ELF-1 (cell line): ENCODE data around the gene HOGA1.
"Not testable (repeated sequence)": the region's sequence is repeated elsewhere in the genome, so short reads cannot be mapped to it uniquely, and the experiment has no call there.

Experiments
- DNase-seq: peaks from one replicate; pipeline ENCODE4 v3.0.0-alpha.2; 2016; ENCODE audit warnings: low read depth, low spot score

The HOGA1 gene

DNA sequence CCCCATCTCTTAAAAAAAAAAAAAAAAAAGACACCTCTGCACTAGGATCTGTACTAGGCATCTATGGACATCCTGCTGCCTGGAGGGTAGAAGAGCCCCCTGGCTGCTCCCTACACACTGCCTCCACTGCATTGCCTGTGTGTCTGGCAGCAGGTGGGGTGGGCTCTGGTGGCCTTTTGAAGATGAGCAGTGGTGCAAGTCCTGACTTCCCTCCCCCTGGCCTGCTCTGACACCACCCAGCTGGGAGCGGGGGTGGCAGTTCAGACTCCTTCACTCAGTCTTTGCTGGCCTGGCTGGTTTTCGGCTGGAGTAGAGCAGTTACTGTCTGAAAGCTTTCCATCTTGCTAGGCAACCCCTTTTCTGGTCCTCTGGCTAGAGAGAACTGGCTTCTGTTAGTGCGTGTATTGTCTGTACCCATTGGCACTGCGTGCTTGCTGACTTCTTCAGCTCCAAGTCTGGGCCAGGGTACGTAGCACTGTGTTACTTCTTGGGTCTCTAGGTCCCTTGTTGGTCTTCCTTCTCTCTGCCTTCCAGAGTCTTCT is 23.0 kb downstream of the HOGA1 start:
- DNase-seq: peak; percentile 16

DNA sequence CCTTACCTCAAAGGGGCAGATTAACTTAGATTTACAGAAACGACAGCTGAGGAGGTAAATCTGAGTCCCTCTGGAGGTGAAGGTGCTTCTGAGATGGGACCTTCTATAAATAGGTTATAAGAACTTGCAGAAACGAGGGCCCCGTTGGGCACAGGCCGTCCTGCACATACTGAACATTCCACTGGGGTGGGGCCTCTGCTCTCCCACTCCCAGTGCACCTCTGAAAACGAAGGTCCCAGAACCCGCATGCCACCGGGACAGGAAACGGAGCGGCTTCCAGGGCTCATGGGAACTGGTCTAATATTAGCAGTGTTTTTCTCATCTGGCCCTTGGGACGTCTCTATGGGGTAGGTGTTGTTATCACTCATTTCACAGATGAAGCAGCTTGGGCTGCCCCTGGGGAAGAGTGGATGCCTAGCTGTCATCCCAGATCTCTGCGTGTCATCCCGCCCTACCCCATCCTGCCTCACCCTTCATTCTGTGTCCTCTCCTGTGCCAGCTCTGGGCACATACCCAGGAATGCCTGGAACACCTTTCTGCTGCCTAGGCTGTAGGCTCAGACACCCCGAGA is 24.9 kb downstream of the HOGA1 start:
- DNase-seq: no peak

DNA sequence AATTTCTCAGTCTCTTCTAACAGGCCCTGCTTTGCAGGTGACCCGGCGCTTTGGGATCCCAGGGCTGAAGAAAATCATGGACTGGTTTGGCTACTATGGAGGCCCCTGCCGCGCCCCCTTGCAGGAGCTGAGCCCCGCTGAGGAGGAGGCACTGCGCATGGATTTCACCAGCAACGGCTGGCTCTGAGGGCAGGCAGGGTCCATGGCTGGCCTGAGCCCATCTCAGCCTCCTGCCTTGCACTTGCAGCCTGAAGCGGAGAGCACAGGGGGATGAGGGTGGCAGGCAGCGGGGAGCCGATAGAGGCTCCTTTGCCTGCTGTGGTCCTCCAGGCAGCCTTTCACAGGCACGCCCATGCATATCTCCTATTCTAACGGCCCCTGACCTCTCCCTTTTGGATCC is 27.3 kb downstream of the HOGA1 start:
- peak; percentile 32 for DNase-seq

DNA sequence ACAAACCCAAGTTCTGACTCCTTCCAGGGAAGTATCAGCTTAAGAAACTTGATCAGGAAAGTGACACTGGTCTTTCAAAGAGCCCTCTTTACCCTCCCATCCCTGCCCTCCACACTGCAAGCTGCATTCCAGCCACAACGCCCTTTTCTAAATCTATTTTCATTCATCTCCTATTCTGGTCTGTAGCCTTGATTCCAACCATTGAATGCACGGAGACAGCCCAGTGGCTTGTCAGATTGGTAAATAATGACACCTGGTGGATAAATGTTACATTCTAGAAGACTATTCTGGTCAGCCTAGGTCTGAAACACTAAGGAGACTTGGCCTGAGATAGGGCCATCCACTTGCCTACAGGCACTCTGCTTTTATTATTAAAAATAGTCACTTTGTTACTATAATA is 28.2 kb downstream of the HOGA1 start:
- DNase-seq: peak; percentile 24

DNA sequence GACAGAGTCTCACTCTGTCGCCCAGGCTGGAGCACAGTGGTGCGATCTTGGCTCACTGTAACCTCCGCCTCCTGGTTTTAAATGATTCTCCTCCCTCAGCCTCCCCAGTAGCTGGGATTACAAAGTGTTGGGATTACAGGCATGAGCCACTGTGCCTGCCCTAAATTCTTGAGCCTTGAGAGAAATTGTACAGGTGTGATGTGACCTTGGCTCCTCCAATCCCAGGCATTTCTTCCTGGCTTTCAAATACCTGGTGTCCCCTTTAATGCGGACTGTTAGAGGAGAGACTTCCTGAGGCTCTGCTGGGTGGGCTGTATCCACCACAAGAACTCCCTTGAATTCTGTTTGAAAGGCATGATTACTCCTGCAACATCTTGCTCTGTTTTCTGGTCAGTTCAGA is 34.1 kb downstream of the HOGA1 start:
- DNase-seq: no peak

DNA sequence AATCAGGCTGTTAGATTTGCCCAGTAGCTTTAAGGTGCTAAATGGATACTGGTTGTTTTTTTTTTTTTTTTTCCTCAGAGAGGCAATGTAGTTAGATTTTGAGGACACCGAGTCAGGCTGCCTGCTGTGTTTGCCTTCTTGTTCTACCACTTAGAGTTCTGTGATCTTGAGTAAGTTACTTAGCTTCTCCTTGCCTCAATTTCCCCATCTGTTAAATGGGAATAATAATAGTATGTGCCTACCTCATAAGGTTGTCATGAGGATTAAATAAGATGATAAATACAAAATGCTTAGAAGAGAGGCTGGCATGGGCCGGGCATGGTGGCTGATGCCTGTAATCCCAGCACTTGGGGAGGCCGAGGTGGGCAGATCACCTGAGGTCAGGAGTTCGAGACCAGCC is 34.5 kb downstream of the HOGA1 start:
- DNase-seq: no peak

DNA sequence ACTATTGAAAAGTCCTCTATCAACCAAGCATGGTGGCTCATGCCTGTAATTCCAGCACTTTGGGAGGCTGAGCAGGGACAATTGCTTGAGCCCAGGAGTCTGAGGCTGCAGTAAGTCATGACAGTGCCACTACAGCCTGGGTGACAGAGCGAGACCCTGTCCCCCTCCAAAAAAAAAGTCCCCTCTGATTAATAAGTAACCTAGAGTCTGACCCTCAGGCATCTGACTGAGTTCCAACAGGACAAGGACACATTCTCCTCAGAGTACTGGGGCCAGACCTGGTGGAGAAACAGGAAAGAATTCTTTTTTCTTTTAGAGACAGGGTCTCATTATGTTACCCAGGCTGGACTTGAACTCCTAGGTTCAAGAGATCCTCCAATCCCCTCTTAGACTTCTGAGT is 39.1 kb downstream of the HOGA1 start:
- no peak for DNase-seq

DNA sequence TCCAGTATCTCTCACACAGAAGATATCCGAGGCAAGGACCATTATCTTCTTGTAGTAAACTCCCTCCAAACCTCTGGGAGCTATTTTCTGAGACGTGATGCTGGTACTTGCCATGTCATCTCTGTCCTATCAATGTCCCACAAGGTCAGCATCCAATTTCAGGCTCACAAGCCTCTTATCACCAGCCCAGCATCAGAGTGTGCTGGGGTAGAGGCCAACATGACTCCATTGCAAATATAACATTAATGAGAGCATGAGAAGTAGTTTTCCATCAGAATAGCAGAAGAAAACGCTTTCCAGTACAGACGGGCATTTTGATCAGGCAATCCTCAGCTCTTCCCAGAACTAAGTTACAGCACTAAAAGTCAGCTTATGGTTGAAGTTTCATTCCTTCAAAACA is 43.5 kb downstream of the HOGA1 start:
- no peak for DNase-seq

DNA sequence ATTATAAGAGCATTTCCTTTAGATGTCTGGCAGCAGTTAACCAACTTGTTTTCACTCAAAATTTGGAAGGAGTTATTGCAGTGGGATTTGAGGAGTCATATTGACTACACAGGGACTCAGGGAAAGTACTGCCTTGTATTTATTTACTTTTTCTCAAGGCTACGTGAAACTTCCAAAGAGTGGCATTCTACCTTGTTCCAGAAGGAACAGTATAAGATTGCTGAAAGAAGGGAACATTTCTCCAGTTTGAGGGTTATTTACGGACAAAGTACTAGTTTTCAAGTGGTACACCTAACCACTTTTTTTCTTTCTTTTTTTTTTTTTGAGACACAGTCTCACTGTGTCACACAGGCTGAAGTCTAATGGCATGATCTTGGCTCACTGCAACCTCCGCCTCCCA is 44.0 kb downstream of the HOGA1 start:
- no peak for DNase-seq

DNA sequence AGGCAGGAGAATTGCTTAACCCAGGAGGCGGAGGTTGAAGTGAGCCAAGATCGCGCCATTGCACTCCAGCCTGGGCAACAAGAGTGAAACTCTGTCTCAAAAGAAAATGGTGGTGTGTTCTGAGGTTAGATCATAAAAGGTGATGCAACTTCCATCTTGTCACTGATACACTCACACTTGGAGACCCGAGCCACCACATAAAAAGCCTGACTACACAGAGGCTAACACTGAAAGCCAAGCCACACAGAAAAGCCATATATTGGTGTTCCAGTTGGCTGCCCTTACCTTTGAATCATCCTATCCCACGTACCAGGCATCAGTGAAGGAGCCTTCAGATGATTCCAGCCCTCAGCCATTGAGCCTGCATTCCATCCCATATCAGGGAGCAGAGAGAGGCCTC is 45.1 kb downstream of the HOGA1 start:
- no peak for DNase-seq

DNA sequence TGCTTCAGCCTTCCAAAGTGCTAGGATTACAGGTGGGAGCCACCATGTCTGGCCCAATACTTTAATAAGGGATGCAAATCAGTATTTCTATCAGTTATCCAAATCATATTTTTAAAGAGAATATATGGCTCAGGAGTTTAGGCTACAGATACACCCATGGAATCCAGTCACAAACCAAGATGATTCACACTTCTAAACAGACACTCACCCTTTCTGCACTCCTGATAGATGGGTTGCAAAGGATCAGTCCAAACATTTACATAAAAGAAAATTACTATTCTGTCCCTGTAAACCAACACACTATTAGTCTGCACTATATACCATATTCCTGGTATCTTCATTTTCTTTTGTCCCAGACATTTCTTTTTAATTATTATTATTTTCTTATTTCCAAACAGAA is 46.9 kb downstream of the HOGA1 start:
- DNase-seq: no peak

DNA sequence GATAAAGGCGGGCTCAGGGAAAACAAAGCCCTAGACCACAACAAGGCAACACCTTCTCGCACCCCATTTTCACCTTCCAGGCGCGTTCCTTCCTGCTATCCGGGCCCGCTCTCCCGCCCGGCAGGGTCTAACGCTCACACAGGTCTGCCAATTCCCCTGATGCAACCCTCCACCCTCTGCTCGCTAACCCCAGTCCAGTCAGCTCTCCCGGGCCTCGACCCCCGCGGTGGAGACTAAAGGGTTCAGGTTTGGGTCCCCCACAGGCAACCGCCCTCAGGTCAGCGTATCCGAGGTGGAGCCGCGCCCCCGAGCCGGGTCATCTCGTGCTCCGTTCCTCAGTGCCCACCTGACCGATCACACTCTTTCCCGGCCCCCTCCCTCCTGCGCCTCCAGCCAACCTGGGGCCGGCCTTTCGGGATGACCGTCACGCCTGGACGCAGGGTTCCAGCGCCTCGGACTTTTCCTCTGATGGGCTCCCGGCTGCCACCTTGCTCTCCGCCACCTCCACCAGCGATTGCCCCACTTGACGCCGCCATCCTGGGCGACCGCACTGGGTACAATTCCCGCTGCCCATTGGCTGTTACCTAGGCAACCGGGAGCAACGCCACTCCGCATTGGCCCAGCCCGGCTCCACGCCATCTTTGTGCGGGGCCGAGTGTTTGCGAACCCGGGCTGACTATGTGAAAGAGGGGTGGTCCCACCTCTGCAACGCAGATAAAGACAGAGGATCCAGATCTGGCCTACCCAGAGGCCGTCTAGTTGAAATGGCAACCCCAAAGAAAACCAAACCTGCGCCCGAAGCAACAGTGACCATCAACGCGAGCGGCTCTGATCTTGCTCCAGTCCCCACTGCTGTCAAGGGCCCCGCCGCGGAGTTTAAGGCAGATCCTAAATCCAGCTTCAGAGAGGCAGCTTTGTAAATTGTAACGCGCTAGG is 49.0 kb downstream of the HOGA1 start, which contains the start of gene MORN4:
Gene MORN4, minus strand, starts transcription at position 552 of the 936 bp plus-strand sequence. CDS start 13,847 bp downstream, outside the sequence.
- peak; percentile 94 for DNase-seq

DNA sequence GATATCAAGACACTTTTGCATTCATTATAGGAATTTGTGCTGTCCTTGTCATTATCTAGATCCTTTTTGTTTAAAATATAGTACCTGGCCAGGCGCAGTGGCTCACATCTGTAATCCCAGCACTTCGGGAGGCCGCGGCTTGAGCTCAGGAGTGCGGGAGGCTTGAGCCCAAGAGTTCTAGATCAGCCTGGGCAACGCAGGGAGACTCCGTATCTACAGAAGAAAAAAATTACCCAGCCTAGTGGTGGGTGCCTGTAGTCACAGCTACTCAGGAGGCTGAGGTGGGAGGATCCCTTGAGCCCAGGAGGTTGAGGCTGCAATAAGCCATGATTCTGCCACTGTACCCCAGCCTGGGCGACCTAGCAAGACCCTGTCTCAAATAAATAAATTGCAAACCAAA is 49.7 kb downstream of the HOGA1 start:
- peak; percentile 30 for DNase-seq

DNA sequence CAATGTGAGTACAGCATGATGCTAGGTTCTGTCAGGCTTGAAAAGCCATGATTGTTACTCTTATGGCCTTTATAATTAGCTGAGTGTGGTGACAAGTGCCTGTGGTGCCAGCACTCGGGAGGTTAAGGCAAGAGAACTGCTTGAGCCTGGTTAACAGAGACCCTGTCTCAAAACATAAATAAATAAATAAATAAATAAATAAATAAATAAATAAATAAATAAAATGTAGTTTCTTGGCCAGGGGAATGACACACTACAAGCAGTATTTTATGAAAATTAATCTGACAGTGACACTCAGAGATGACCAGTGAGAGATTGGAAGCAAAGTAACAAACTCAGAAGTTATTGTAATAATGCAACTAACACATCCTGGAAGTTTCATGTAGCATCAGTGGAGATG is 51.4 kb downstream of the HOGA1 start:
- DNase-seq: no peak

DNA sequence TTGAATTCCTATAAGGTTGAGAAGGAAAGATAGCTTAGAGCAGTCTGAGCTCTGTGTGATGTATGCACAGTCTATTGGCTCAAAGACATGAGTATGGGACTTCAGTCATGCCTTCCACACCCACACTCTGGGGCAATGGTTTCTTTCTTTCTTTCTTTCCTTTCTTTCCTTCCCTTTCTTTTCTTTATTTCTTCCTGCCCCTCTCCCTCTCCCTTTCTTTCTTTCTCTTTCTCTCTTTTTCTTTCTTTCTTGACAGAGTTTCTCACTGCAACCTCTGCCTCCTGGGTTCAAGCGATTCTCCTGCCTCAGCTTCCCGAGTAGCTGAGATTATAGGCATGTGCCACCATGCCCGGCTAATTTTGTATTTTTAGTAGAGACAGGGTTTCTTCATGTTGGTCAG is 54.9 kb downstream of the HOGA1 start:
- DNase-seq: not testable (repeated sequence)

DNA sequence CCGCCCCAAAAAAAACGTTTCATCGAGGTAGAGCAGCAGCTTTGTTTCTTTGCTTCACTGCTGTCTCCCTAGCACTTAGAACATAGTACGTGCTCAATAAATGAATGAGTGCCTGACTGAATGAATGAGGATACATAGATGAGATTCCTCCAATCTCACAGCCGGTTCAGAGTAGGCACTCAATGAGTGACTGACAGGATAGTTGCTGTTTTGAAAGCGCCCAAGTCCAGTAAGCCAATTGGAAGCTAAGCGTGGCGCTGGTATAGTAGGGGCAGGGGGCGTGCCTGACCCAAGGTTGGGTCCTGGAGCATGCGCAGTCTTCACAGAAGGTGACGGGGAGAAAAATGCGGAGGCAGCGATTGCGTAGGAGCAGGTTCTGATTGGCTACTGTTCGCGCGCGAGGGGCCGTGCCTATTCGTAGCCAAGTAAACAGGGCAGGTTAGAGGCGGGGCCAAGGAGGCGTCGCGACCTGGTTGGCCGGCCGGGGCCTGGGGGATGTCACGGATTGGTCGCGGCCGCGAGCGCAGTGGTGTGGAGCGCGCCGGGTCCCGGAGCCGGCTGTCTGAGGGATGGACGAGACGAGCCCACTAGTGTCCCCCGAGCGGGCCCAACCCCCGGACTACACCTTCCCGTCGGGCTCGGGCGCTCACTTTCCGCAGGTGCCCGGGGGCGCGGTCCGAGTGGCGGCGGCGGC is 56.1 kb downstream of the HOGA1 start, which contains the start of gene PI4K2A:
Gene PI4K2A, plus strand, starts transcription at position 498 of the 694 bp plus-strand sequence. Its CDS starts 72 bp downstream, at position 570.
- DNase-seq: peak; percentile 100

DNA sequence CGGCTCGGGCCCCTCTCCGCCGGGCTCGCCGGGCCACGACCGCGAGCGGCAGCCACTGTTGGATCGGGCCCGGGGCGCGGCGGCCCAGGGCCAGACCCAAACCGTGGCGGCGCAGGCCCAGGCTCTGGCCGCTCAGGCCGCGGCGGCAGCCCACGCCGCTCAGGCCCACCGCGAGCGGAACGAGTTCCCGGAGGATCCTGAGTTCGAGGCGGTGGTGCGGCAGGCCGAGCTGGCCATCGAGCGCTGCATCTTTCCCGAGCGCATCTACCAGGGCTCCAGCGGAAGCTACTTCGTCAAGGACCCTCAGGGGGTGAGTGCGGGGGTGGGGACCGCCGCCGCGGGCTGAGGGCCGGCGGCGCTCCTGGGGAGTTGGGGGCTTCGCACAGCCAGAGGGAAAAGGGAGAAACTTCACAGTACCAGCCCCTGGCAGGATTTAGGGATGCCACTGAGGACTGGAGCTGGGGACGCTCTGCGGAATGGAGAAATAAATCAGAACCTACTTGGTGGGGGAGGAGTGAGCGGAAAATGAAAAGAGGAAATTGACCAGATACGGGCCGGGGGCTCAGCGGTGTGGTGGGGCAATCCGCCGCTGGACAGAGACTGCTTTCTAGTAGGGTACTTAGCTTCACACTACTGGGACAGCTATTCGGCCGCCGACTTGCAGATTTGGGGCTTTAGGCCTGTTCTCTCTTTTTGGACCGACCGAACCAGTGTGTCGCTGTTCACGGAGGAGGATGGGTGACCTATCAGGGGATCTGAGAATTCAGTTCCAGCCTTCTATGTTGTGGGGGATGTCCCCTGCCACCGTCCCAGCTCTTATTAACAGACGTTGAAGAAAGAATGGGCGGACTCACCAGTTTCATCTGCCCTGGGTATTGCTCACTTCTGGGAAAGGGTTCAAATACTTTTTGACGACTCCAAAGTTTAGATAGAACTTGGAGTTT is 57.0 kb downstream of the HOGA1 start:
- peak; percentile 65 for DNase-seq

DNA sequence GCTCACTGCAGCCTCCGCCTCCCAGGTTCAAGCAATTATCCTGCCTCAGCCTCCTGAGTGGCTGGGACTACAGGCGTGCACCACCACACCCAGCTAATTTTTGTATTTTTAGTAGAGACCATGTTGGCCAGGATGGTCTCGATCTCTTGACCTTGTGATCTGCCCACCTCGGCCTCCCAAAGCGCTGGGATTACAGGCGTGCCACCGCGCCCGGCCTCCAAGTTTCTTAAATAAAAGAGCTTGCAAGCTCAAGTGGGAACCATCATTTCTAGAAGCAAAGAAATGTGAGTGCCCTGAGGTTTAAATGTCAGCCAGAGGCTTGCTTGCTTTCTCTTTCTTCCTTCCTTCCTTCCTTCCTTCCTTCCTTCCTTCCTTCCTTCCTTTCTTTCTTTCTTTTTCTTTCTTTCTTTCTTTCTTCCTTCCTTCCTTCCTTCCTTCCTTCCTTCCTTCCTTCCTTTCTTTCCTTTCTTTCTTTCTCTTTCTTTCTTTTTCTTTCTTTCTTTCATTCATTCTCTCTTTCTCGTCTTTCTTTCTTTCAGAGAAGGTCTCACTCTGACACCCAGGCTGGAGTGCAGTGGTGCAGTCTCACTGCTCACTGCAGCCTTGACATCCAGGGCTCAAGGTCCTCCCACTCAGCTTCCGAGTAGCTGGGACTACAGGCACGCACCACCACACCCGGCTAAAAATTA is 58.4 kb downstream of the HOGA1 start:
- DNase-seq: not testable (repeated sequence)

DNA sequence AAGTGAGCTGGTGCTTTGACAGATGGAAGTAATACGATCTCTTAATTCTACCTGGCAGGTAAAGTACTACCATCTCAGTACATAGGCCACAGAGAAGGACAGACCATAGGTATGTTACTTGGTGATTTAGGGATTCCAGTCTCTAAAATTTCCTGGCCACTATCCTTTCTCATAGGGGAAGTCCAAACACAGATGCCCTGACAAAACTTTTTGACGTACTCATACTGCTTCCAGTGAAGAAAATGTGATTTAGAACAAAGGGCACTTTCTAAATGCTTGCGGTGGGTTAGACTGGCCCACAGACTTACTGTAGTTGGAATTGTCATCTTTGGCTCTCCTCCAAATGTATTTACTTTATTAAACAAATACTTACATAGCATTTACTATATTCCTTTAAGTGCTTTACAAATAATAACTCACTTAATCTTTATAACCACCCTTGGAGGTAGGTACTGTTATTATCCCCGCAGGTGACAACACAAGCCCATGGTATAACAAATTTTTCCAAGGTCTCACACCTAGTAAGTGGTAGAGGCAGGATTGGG is 59.3 kb downstream of the HOGA1 start:
- DNase-seq: no peak

DNA sequence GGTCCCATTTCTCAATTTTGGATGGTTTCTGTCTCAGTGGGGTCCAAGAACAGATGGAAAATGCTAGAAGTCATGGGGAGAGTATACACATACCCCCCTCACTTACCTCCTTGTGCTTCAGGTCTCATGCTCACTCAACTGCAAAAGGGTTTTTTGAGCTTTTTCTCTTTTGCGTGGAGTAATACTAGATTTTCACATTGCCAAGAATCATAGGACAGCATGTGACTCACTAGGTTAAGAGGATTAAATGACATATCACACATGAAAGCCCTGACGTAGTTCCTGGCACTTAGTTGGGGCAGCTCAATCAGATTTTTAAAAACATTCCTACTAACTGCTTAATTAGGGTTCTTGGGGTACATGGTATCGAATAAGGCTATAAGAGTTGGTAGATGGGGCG is 60.7 kb downstream of the HOGA1 start:
- DNase-seq: no peak
